Muscle layer of duodenum (tissue), 2 donors: Measurements from ENCODE around the gene SLC35F1.

Source experiments
- H3K27ac ChIP-seq: one replicate; pipeline ENCODE4 v1.7.0; 2013; ENCODE audit warnings: mild to moderate bottlenecking, low read length
- H3K27me3 ChIP-seq: one replicate; pipeline ENCODE4 v1.7.0; 2013; ENCODE audit warnings: low read depth, mild to moderate bottlenecking, control low read depth, low read length
- H3K36me3 ChIP-seq, 2 donors: one replicate each; pipeline ENCODE4 v1.7.0; 2013; ENCODE audit warnings: low read length in 2 of 2, control low read depth in 1 of 2, mild to moderate bottlenecking in 1 of 2; ENCODE audit not compliant: insufficient read depth in 2 of 2, control insufficient read depth in 1 of 2
- H3K4me1 ChIP-seq, 2 donors: one replicate each; pipeline ENCODE4 v1.7.0; 2013; ENCODE audit warnings: low read length in 2 of 2, mild to moderate bottlenecking in 2 of 2, control low read depth in 1 of 2, moderate library complexity in 1 of 2; ENCODE audit not compliant: insufficient read depth in 2 of 2, control insufficient read depth in 1 of 2
- H3K4me3 ChIP-seq, 2 donors: one replicate each; pipeline ENCODE4 v1.7.0; 2013; ENCODE audit warnings: low read length in 2 of 2, low read depth in 1 of 2, mild to moderate bottlenecking in 1 of 2
- H3K9me3 ChIP-seq, 2 donors: one replicate each; pipeline ENCODE4 v1.7.0; 2013; ENCODE audit warnings: low read length in 2 of 2, control low read depth in 1 of 2, mild to moderate bottlenecking in 1 of 2; ENCODE audit not compliant: control insufficient read depth in 1 of 2
- donor health status: healthy.

SLC35F1 gene

GRCh38 chr6:118165500-118165899, 258.4 kb downstream of the SLC35F1 start:
- H3K36me3 ChIP-seq, result no peaks in the 10 kb centered on the region

DNA sequence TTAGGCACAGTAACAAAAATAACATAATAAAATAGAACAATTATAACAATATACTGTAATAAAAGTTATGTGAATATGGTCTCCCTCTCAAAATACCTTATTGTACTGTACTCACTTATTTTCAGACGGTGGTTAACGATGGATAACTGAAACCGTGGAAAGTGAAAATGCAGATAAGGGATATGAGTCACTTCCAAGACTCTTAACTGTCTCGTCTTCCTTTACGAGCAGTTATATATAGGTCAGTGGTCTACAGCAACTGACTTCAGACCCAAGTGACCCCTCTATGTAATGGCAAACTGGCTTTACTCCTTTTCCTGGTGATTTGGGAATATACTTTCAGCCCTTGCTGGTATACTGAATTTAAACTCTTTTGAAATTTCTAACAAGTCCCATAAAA, 261.4 kb downstream of the SLC35F1 start:
- H3K36me3 ChIP-seq, result no peaks in the 10 kb centered on the region
- H3K27ac ChIP-seq, result no peak overlapping the region
- no peaks in the 10 kb centered on the region for H3K4me1 ChIP-seq
- H3K4me3 ChIP-seq, result no peak overlapping the region
- no peaks in the 10 kb centered on the region for H3K27me3 ChIP-seq
- no peaks in the 10 kb centered on the region for H3K9me3 ChIP-seq

More at GRCh38 chr6:118165500-118165899, 258.4 kb downstream of the SLC35F1 start:
- no peaks in the 10 kb centered on the region for H3K4me1 ChIP-seq
- H3K9me3 ChIP-seq, result no peaks in the 10 kb centered on the region
- H3K27me3 ChIP-seq, result no peaks in the 10 kb centered on the region
- no peak overlapping the region for H3K4me3 ChIP-seq
- no peak overlapping the region for H3K27ac ChIP-seq

DNA sequence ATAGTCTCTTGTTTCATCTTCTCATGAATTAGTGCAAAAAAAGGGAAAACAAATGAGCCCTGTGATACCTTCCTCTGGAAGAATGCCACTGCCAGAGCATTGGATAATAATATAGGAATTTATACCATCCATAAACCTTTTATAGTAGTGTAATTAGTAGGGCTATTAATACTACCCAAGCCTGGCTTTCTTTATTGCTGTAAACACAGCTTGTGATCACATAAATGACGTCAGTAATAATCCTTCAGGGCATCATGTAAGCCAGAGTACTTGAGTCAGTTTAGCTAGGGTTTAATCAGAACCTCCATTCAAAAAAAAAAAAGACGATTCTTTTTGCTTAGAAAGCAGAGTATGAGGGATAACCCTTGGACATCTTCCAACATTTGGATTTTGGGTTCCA, 264.8 kb downstream of the SLC35F1 start:
- Histone ChIP-seq H3K4me3 (no peak overlapping the region), H3K27ac (no peak overlapping the region), H3K4me1 (no peaks in the 10 kb centered on the region), H3K27me3 (no peaks in the 10 kb centered on the region), H3K36me3 (no peaks in the 10 kb centered on the region), H3K9me3 (peaks cover 7 to 8% of the 10 kb centered on the region in 2 donors)

- H3K4me3 ChIP-seq, result no peak overlapping the region
- H3K36me3 ChIP-seq, result no peaks in the 10 kb centered on the region
- no peak overlapping the region for H3K27ac ChIP-seq
- H3K4me1 ChIP-seq, result no peaks in the 10 kb centered on the region
- H3K27me3 ChIP-seq, result no peaks in the 10 kb centered on the region
- peaks cover 7 to 8% of the 10 kb centered on the region in 2 donors for H3K9me3 ChIP-seq
Measured at GRCh38 chr6:118174071-118174470, 267.0 kb downstream of the SLC35F1 start.

DNA sequence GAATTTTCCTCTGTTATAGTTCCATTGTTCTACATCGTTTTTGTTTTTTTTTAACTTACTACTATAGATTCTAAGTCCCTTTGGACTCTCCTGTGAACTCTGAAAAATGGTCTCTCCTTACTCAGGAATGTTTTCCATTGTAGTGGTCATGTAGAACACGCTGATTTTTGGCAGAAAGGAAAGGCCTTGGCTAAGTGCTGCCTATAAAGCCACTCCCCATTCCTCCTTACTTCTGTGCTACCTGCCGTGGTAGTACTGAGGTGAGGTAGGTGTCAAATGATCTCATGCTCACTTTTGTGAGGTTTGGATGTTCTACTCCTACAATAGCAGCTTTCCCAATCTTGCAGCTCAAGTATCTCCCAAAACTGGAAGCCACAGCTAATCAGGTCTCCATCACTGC, 270.7 kb downstream of the SLC35F1 start:
- H3K36me3 ChIP-seq, result no peaks in the 10 kb centered on the region
- no peaks in the 10 kb centered on the region for H3K4me1 ChIP-seq
- no peak overlapping the region for H3K27ac ChIP-seq
- H3K9me3 ChIP-seq, result peaks cover 7 to 8% of the 10 kb centered on the region in 2 donors
- no peaks in the 10 kb centered on the region for H3K27me3 ChIP-seq
- no peak overlapping the region for H3K4me3 ChIP-seq

DNA sequence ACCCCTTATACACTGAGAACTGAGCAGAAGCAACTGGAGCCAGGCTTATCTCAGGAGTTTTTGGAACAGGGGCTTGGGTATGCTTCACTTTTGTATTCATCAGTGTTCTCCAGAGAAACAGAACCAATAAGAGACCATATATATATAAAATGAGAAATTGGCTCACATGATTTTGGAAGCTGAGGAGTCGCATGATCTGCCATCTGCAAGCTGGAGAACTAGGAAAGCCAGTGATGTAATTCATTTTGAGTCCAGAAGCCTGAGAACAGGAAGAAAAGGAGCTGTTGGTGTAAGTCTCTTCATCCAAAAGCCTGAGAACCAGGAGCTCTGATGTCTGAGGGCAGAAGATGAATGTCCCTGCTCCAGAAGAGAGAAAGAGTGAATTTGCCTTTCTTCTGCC, 272.0 kb downstream of the SLC35F1 start:
- H3K36me3 ChIP-seq, result no peaks in the 10 kb centered on the region
- no peaks in the 10 kb centered on the region for H3K4me1 ChIP-seq
- no peak overlapping the region for H3K4me3 ChIP-seq
- no peak overlapping the region for H3K27ac ChIP-seq
- no peaks in the 10 kb centered on the region for H3K27me3 ChIP-seq
- H3K9me3 ChIP-seq, result peaks cover 4% of the 10 kb centered on the region in 2 donors

DNA sequence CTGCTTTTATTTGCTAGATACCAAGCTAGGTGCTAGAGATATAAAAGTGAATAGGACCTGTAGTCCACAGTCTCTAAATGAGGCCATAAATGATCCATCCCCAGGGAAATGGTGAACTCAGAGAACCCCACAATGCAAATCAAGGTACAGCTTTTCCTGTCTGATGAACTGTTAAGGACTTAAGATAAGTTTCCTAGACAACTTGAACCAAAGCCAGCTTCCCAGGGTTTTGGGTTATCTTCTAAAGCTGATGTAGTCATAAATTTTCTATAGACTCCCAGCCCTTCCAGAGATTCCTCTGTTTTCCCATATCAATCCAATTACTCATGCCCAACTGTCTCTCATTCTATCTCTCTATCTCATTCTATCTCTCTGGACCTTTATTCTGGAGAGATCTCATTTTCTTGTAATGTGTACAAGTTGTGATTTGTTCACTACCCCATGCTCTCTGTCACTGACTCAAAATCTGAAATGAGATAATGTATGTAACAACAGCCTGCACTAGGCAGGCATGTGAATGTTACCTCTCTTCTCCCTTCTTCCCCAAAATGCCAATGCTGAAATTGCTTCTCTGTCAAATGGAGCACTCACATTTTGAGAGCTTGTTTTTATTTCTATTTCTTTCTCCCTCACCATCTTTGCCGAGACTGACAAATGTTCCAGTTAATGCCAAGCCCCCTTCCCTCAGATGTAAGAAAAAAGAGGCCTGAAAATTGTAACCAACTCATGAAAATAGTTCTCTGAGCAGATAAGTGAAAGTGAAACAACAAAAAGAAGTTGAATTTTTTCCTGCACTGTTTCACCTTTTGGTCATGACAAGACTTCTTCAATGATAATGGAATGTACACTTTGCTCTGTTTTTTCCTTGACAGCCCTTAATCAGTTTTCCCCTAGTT, 279.9 kb downstream of the SLC35F1 start:
- Histone ChIP-seq H3K27me3 (no peaks in the 10 kb centered on the region), H3K36me3 (no peaks in the 10 kb centered on the region), H3K4me3 (no peak overlapping the region), H3K4me1 (peaks cover 0 to 6% of the 10 kb centered on the region in 2 donors), H3K9me3 (no peaks in the 10 kb centered on the region), H3K27ac (peak overlapping the region; percentile 14)

DNA sequence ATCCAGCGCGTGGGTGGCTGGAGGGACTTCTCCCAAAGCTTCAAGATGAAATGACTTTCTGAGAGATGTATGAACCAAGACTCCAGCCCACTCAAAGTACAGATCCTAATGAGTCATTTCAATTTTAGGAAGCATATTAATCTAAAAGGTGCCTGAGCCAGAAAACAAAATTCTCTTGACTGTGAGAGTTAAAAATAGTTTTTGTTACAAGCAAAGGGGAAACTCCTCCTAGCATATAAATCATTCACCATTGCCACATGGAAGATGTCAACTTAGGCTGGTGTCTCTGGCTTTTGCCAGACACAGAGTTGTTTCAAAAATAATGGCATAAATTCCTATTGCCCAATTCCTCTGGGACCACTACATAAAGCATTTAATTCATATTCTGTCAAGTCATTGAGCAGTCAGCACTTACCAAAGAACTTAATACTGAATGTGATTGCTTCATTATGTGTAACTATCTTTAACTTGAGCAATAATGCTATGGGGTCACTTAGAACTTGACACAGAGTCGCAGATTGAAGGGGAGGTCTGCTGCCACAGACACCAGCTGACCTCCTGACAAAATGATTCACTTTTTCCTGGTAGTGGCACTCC, 280.6 kb downstream of the SLC35F1 start:
- H3K27me3 ChIP-seq, result no peaks in the 10 kb centered on the region
- H3K27ac ChIP-seq, result peak overlapping the region; percentile 14
- no peaks in the 10 kb centered on the region for H3K9me3 ChIP-seq
- H3K36me3 ChIP-seq, result no peaks in the 10 kb centered on the region
- H3K4me3 ChIP-seq, result no peak overlapping the region
- H3K4me1 ChIP-seq, result peaks cover 0 to 6% of the 10 kb centered on the region in 2 donors

DNA sequence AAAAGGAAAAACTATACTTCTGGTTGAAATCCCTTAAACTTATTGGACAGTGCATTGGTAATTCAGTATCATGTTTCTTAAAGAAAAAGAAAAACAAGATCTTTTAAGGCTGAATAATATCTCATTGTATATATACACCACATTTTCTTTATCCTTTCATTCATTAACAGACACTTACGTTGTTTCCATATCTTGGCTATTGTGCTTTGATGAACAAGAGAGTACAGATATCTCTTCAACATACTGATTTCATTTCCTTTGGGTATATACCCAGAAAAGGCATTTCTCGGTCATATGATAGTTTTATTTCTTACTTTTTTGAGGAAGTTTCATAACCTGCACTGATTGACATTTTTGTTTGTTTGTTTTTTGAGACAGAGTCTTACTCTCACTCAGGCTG, 281.5 kb downstream of the SLC35F1 start:
- Histone ChIP-seq H3K36me3 (no peaks in the 10 kb centered on the region), H3K27ac (no peak overlapping the region), H3K27me3 (no peaks in the 10 kb centered on the region), H3K9me3 (no peaks in the 10 kb centered on the region), H3K4me3 (no peak overlapping the region), H3K4me1 (peaks cover 0 to 6% of the 10 kb centered on the region in 2 donors)

GRCh38 chr6:118197539-118197938, 290.5 kb downstream of the SLC35F1 start:
- no peaks in the 10 kb centered on the region for H3K27me3 ChIP-seq
- H3K36me3 ChIP-seq, result no peaks in the 10 kb centered on the region
- no peak overlapping the region for H3K4me3 ChIP-seq
- H3K9me3 ChIP-seq, result no peaks in the 10 kb centered on the region
- H3K4me1 ChIP-seq, result no peaks in the 10 kb centered on the region
- no peak overlapping the region for H3K27ac ChIP-seq

DNA sequence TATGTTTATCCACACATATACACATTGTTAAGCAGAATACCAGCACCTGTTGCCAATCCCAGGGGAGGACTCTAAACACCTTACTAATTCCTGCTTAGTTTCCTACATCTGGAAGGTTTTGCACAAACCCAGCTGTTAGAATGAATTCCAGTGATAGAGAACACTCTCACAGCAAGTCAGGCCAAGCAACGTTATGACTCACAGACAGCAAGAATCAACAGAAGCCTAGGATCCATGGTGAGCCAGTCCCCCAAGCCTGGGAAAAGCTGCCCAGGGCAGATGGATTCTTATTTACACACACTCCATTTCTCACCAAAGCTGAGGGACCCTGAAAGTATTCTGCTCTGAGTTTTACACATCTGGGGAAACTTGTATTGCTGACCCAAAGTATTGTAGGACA, 291.7 kb downstream of the SLC35F1 start:
- Histone ChIP-seq H3K27me3 (no peaks in the 10 kb centered on the region), H3K4me3 (no peak overlapping the region), H3K9me3 (no peaks in the 10 kb centered on the region), H3K36me3 (no peaks in the 10 kb centered on the region), H3K4me1 (no peaks in the 10 kb centered on the region), H3K27ac (no peak overlapping the region)
